Activated naive CD8-positive, alpha-beta T cell (primary cell): ENCODE measurements around the gene GRIA1.

Experiments used
- H3K27ac Mint-ChIP-seq: one replicate; pipeline ENCODE4 v1.8.0; 2021; ENCODE audit warnings: mixed read lengths
- H3K27me3 Mint-ChIP-seq: one replicate; pipeline ENCODE4 v1.8.0; 2021; ENCODE audit warnings: mixed read lengths
- H3K36me3 Mint-ChIP-seq: one replicate; pipeline ENCODE4 v1.8.0; 2021; ENCODE audit warnings: mixed read lengths
- H3K4me1 Mint-ChIP-seq: one replicate; pipeline ENCODE4 v1.8.0; 2021; ENCODE audit warnings: low read depth, mixed read lengths
- H3K4me3 Mint-ChIP-seq: one replicate; pipeline ENCODE4 v1.8.0; 2021; ENCODE audit warnings: mild to moderate bottlenecking, mixed read lengths
- H3K9me3 Mint-ChIP-seq: one replicate; pipeline ENCODE4 v1.8.0; 2021; ENCODE audit warnings: low read depth, mixed read lengths

GRIA1 gene

GRCh38 chr5:153626836-153627235 is 136.4 kb downstream of the GRIA1 start:
- no peaks in the 10 kb centered on the region for H3K27me3 Mint-ChIP-seq
- no peaks in the 10 kb centered on the region for H3K36me3 Mint-ChIP-seq
- H3K4me1 Mint-ChIP-seq = no peaks in the 10 kb centered on the region
- no peaks in the 10 kb centered on the region for H3K9me3 Mint-ChIP-seq
- no peak overlapping the region for H3K4me3 Mint-ChIP-seq
- H3K27ac Mint-ChIP-seq = no peak overlapping the region

GRCh38 chr5:153629027-153629895 is 138.8 kb downstream of the GRIA1 start:
- Mint-ChIP-seq H3K4me3 (no peak overlapping the region), H3K27me3 (peaks cover 2% of the 10 kb centered on the region), H3K9me3 (no peaks in the 10 kb centered on the region), H3K4me1 (no peaks in the 10 kb centered on the region), H3K27ac (no peak overlapping the region), H3K36me3 (no peaks in the 10 kb centered on the region)

GRCh38 chr5:153630546-153630945 is 140.1 kb downstream of the GRIA1 start:
- H3K9me3 Mint-ChIP-seq = no peaks in the 10 kb centered on the region
- H3K27ac Mint-ChIP-seq = no peak overlapping the region
- H3K36me3 Mint-ChIP-seq = no peaks in the 10 kb centered on the region

GRCh38 chr5:153632748-153633290 is 142.3 kb downstream of the GRIA1 start:
- Mint-ChIP-seq H3K4me3 (no peak overlapping the region), H3K27me3 (peaks cover 2% of the 10 kb centered on the region), H3K36me3 (no peaks in the 10 kb centered on the region), H3K27ac (no peak overlapping the region), H3K9me3 (no peaks in the 10 kb centered on the region), H3K4me1 (no peaks in the 10 kb centered on the region)

More at GRCh38 chr5:153630546-153630945, 140.1 kb downstream of the GRIA1 start:
- H3K27me3 Mint-ChIP-seq = peaks cover 2% of the 10 kb centered on the region
- no peaks in the 10 kb centered on the region for H3K4me1 Mint-ChIP-seq
- H3K4me3 Mint-ChIP-seq = no peak overlapping the region

DNA sequence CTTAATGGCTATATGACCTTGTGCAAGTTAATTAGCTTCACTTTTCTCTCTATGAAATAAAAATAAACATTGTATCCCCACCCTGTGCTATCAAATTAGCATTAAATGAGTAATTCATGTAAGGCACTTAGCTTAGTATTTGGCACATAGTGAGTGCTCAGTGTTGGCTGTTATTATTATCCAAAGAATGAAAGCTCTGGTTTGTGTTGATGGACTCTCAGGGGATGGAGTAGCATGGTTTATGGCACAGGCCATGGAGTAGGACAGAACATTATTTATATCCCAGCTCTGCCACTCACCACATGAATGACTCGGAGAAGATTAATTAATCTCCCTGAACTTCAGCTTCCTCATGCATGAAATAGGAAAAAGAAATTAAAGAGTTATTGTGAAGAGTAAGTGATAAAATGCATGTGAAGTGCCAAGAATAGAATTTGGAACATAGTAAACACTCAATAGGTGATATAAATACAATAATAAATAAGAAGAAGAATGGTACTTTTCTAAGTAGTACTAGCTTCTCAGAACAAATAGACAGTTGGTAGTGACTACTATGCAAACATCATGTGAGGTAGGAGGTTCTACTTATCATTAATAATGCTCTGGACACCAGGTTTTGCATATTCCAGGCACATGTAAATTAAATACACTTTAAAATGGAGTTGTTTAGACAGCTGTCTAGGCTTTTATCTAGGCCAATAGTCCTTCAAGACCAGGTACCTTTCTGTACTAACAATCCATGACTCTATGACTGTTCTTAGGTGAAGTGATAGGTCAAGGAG is 146.4 kb downstream of the GRIA1 start:
- H3K4me1 Mint-ChIP-seq = no peaks in the 10 kb centered on the region
- H3K27me3 Mint-ChIP-seq = peaks cover 5% of the 10 kb centered on the region
- no peak overlapping the region for H3K27ac Mint-ChIP-seq
- H3K36me3 Mint-ChIP-seq = no peaks in the 10 kb centered on the region
- no peaks in the 10 kb centered on the region for H3K9me3 Mint-ChIP-seq
- no peak overlapping the region for H3K4me3 Mint-ChIP-seq

DNA sequence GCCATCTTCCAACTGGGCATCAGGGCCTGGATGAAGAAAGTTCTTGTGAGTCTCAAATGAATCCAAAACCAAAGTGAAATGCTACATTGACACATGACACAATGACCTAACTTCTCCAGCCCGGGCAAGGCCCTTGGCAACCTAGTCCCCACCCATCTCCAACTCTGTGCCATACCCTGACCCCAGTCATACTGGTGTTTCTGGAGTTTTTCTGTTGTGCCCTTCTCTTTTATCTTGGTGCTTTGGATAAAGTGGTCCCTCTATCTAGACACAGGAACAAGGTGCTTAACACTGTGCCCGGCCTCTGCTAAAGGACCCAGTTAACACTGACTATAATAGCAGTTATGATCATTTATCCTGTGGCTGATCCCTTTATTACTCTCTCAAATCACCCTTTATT is 149.8 kb downstream of the GRIA1 start:
- peaks cover 3% of the 10 kb centered on the region for H3K27me3 Mint-ChIP-seq

DNA sequence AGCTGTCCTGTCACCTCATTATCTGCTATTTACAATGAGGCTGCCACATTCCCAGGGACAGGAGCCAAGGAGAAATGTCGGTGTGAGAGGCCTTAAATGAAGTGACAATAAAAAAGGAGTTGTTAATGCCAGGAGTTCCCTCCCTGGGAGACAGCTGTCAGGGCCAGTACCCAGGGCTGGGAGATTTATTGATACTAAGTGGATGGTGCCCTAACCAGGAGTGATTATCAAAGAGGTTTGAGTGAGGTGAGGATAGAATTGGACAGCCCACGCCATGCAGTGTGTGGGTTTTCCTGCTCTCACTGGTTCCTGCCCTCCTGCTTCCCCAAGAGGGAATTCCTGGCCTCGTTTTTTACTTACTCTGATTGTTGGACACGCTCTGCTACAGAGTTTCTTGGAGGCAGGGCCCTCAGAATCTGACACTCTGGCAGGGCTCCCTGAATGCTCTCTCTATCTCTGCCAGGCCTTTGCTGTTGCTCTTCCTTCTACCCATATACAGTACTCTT is 150.8 kb downstream of the GRIA1 start:
- no peak overlapping the region for H3K27ac Mint-ChIP-seq
- peaks cover 3% of the 10 kb centered on the region for H3K27me3 Mint-ChIP-seq
- no peaks in the 10 kb centered on the region for H3K4me1 Mint-ChIP-seq
- no peaks in the 10 kb centered on the region for H3K36me3 Mint-ChIP-seq
- H3K9me3 Mint-ChIP-seq = no peaks in the 10 kb centered on the region
- H3K4me3 Mint-ChIP-seq = no peak overlapping the region

More for the DNA sequence above, 149.8 kb downstream of the GRIA1 start:
- Mint-ChIP-seq H3K4me3 (no peak overlapping the region), H3K36me3 (no peaks in the 10 kb centered on the region), H3K9me3 (no peaks in the 10 kb centered on the region), H3K27ac (no peak overlapping the region), H3K4me1 (no peaks in the 10 kb centered on the region)

GRCh38 chr5:153654504-153655200 is 164.2 kb downstream of the GRIA1 start:
- H3K9me3 Mint-ChIP-seq = no peaks in the 10 kb centered on the region
- H3K4me1 Mint-ChIP-seq = no peaks in the 10 kb centered on the region
- H3K27me3 Mint-ChIP-seq = no peaks in the 10 kb centered on the region

GRCh38 chr5:153655201-153655510 is 164.7 kb downstream of the GRIA1 start:
- Mint-ChIP-seq H3K36me3 (no peaks in the 10 kb centered on the region), H3K27ac (no peak overlapping the region)

More at GRCh38 chr5:153654504-153655200, 164.2 kb downstream of the GRIA1 start:
- H3K4me3 Mint-ChIP-seq = no peak overlapping the region
- no peak overlapping the region for H3K27ac Mint-ChIP-seq
- H3K36me3 Mint-ChIP-seq = no peaks in the 10 kb centered on the region

DNA sequence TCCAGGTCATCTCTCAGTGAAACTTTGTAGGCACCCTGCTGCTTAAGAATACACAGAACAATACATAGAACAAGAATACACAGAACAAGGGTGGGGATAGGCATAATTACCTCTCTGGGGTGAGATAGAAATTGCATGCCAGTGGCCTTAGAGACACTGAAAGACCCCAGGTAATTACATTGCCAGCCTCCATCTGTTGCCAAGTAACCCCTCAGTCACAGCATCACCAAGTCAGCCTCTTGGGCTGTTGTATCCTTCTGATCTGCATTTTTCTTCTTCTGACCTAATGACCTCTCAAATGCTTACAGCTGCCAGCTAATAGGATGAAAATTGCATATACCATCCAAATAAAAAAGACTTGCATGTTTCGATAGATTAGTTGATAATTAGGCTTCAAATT is 167.7 kb downstream of the GRIA1 start:
- no peaks in the 10 kb centered on the region for H3K27me3 Mint-ChIP-seq
- H3K4me1 Mint-ChIP-seq = no peaks in the 10 kb centered on the region
- no peaks in the 10 kb centered on the region for H3K36me3 Mint-ChIP-seq
- H3K27ac Mint-ChIP-seq = no peak overlapping the region
- H3K9me3 Mint-ChIP-seq = no peaks in the 10 kb centered on the region
- no peak overlapping the region for H3K4me3 Mint-ChIP-seq

More at GRCh38 chr5:153655201-153655510, 164.7 kb downstream of the GRIA1 start:
- no peaks in the 10 kb centered on the region for H3K4me1 Mint-ChIP-seq
- no peak overlapping the region for H3K4me3 Mint-ChIP-seq
- H3K27me3 Mint-ChIP-seq = no peaks in the 10 kb centered on the region
- no peaks in the 10 kb centered on the region for H3K9me3 Mint-ChIP-seq

DNA sequence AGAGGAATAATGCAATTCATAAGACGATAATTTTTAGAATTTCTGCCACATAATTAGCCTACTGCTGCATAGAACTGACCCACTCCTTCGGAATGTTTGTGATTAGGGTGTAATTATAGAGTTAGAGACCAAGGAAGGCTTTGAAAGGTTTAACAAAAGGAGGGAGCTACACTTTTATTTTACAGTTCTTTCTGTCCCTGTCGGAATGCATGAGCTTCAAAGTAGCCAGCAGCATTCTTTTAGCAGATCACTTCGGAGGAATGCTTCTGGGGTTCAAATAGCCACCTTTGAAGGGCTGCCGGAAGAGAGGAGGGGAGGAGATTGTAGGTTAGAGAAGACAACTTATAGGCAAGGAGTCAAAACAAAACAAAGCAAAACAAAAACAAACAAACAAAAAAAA is 168.1 kb downstream of the GRIA1 start:
- Mint-ChIP-seq H3K27me3 (no peaks in the 10 kb centered on the region), H3K9me3 (no peaks in the 10 kb centered on the region), H3K36me3 (no peaks in the 10 kb centered on the region), H3K4me1 (no peaks in the 10 kb centered on the region), H3K4me3 (no peak overlapping the region), H3K27ac (no peak overlapping the region)

- Mint-ChIP-seq H3K9me3 (no peaks in the 10 kb centered on the region), H3K4me1 (no peaks in the 10 kb centered on the region), H3K27ac (no peak overlapping the region), H3K36me3 (no peaks in the 10 kb centered on the region), H3K27me3 (no peaks in the 10 kb centered on the region), H3K4me3 (no peak overlapping the region)
These were observed 168.7 kb downstream of the GRIA1 start for GRCh38 chr5:153659039-153659736.

DNA sequence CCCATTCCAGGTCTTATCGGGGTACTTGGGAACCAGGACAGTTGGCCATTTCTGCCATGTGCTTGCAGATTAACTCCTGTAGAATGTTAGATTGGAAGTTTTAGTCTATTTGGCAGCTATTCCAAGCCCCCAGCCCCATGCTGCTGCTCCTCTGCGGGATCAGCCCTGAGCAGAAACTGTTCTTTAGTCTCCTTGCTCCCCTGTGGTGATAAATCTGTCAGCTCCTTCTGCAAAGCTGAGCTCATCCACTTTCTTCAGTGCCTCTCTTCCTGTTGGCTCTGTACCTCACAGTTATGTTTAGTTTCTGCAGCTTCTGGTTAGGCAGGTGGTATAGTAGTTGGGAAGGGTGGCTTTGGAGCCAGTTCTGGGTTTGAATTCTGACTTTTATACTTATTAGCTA is 170.4 kb downstream of the GRIA1 start:
- Mint-ChIP-seq H3K9me3 (no peaks in the 10 kb centered on the region), H3K4me1 (no peaks in the 10 kb centered on the region), H3K36me3 (no peaks in the 10 kb centered on the region), H3K27me3 (no peaks in the 10 kb centered on the region), H3K4me3 (no peak overlapping the region), H3K27ac (no peak overlapping the region)

- Mint-ChIP-seq H3K4me3 (no peak overlapping the region), H3K4me1 (no peaks in the 10 kb centered on the region), H3K9me3 (no peaks in the 10 kb centered on the region), H3K36me3 (no peaks in the 10 kb centered on the region), H3K27ac (no peak overlapping the region), H3K27me3 (no peaks in the 10 kb centered on the region)
These were observed 171.4 kb downstream of the GRIA1 start for GRCh38 chr5:153661897-153662296.
